Fibroblast of gingiva (primary cell): ENCODE results near the gene PDE4D.

Source experiments
- DNase-seq: peaks from one replicate; pipeline ENCODE4 v3.0.0-alpha.2; 2011; ENCODE audit warnings: low read depth

PDE4D gene

DNA sequence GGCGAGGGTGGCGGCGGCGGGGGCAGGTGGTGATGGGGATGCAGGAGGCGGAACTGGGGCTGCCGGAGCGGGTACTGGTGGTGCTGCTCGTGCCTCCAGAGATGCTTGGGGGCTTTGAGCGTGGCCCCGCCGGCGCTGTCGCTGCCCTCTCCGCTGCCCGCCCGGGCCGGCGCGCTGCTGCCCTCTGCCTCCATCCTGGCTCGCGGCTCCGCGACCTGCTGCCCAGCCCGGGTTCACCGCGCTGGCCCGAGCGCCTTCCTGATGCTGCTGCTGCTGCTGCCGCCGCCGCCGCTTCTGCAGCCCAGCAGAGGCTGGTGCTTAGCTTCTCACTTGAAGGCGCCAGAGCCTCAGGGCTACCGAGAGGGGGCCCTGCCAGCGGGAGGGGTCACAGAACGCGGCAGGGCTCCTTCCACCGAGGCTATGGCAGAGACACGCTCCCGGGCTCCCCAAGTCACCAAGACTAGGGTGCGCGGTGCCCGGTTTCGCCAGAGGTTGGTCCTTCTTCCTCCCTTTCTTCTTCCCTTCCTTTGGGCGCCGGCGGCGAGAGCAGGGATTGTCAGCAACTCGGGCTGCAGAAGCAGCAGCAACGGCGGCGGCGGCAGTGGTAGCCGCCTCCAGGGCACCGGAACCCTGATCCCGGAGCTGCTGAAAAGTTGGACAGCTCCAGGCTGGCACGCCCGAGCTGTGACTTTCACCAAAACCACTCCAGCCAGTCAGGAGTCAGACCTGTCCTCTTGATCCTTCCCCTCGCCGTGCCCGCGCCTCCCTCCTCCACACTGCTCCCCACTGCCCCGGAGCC lies at the start of gene PDE4D:
TSS of gene PDE4D (minus strand) at position 298 of the 799 bp plus-strand sequence.
- peak; percentile 54 for DNase-seq

- no peak for DNase-seq
These were observed 44.1 kb upstream of the PDE4D start for GRCh38 chr5:59937633-59938032.

GRCh38 chr5:59923465-59923864 lies 29.9 kb upstream of the PDE4D start:
- peak; percentile 16 for DNase-seq

DNA sequence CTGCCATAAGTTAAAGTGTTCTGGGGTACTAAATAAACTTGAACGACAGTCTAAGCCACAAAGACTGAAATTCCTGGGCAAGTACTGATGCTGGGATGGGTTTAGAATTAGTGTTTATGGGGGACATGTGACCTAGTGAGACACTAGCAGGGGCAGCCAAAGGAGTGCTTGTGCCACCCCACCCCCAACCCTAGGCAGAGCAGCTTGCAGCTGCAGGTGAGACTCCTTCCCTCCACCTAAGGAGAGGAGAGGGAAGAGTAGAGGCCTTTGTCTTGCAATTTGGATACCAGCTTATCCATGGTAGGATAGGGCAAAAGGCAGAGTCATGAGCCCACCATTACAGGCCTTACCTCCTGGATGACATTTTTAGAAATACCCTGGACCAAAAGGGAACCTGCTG lies 28.7 kb upstream of the PDE4D start:
- no peak for DNase-seq

- DNase-seq, result no peak
These were observed 28.3 kb upstream of the PDE4D start for GRCh38 chr5:59921816-59922215.

- no peak for DNase-seq
These were observed 26.0 kb upstream of the PDE4D start for GRCh38 chr5:59919484-59919883.

- no peak for DNase-seq
These were observed 23.6 kb upstream of the PDE4D start for GRCh38 chr5:59917121-59917520.

- no peak for DNase-seq
These were observed 11.7 kb upstream of the PDE4D start for GRCh38 chr5:59905188-59905587.

GRCh38 chr5:59897075-59897474 lies 3.5 kb upstream of the PDE4D start:
- no peak for DNase-seq

- DNase-seq, result no peak
These were observed 1.4 kb downstream of the PDE4D start for GRCh38 chr5:59891962-59892643.

- DNase-seq, result no peak
These were observed 6.3 kb downstream of the PDE4D start for GRCh38 chr5:59887274-59887673.

- no peak for DNase-seq
These were observed 18.9 kb downstream of the PDE4D start for GRCh38 chr5:59874675-59875074.

GRCh38 chr5:59873113-59873512 lies 20.4 kb downstream of the PDE4D start:
- peak; percentile 88 for DNase-seq

DNA sequence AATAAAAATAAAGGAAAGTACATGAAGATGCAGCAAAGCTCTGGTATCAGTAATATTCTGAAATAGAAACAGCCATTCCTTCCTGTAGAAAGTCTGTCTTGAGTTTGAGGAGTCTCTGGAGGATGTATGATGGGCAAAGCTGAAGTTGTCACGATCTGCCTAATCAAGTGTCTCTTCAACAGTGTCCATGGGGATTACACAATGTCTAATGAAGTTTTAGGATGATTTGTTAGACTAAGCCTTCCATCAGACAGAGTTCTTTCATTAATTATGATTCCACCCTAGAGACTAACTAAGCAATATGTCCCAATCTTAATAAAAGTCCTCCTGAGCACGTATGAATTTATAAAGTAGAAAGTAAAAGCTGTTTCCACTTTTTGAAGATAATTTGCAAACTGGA lies 26.9 kb downstream of the PDE4D start:
- no peak for DNase-seq

DNA sequence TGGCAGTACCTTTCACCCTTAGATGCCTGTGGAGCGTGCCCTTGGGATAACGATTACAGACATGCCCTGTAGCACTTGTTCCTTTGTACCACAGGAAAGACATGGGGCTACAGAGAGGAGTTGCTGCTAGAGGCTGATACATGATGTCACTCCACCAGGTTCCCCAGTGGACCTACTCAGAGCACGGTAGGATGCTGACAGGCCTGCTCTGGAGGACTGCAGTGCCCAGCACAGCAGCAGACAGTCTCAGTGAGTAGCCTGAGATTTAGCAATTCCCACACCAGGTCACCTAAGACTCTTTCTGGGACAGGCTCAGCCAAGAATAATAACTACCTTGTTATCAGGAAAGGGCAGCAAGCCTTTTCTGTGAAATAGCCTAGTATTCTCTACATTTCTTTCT lies 28.8 kb downstream of the PDE4D start:
- no peak for DNase-seq

- DNase-seq, result no peak
These were observed 29.7 kb downstream of the PDE4D start for GRCh38 chr5:59863777-59864176.

- no peak for DNase-seq
These were observed 37.2 kb downstream of the PDE4D start for GRCh38 chr5:59856358-59856757.

- no peak for DNase-seq
These were observed 42.8 kb downstream of the PDE4D start for GRCh38 chr5:59850766-59851165.

- no peak for DNase-seq
These were observed 45.9 kb downstream of the PDE4D start for GRCh38 chr5:59847586-59847985.

DNA sequence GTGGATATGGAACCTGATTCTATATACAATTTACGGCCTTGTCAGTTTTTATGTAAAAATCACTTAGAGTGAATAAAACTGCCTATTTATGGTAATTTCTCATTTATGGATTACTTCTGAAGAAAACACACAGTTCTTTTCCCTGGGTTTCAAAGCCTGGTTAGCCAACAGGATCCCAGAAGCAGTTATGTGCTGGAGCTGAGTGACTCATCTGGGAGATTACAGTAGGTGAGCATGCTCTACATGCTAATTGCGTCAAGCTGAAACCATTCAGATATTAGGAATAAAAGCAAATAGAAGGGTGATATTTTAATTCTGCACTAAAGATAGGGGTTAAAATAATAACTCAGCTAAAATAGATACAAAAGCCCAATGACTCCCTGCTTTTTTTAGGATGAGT lies 47.8 kb downstream of the PDE4D start:
- DNase-seq, result no peak

DNA sequence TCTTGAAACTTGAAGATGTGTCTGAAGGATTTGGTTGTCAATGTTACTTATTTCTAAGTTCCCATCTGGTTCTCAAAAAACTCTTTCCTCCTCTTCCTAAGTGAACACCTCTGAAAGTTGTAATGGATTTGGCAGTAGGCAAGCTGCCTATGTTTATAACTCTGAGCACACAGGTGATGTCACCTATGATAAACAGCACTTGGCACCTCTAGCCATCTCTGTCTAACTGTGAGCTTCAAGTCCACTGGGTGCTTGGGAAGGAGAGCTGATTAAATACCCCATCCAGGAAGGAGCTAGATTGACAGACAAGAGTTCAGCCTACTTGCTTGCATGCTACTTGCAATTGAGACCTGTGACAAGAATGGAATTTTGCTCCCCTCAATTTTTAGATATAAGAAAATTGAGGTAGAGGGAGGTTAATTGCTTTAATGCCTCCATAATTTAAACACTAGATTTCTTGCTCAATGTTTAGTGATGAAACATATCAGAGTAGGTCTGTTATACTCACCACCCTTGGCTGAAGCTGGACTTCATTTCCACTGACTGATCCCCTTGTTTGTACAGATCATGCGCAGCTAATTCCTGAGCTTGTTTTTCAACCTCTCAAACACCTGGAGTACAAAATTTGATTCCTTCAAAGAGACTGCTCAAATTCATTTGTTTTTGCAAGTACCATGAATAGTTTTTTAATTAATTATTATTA lies 49.9 kb downstream of the PDE4D start:
- no peak for DNase-seq

GRCh38 chr5:59842999-59843398 lies 50.5 kb downstream of the PDE4D start:
- no peak for DNase-seq

- DNase-seq, result no peak
These were observed 53.3 kb downstream of the PDE4D start for GRCh38 chr5:59840200-59840601.
